Prostate gland (tissue), 2 donors: ENCODE results near the gene CYTH1. TPM values are rescaled to one million over a fixed set of nuclear protein-coding genes. Genes with fewer than 3 reads are reported as not detected.

Source experiments
- DNase-seq: peaks from one replicate; pipeline ENCODE4 v3.0.0-alpha.2; 2019; ENCODE audit warnings: low spot score
- H3K27ac ChIP-seq, 2 donors: fragments of 200-600 bp; sonication (generic); 2 replicates each; pipeline ENCODE4 v1.5.1; 2017 to 2019
- H3K27me3 ChIP-seq: fragments of 200-600 bp; sonication (generic); replicated peaks from 2 replicates; pipeline ENCODE4 v1.5.1; 2019; ENCODE audit not compliant: insufficient read depth
- H3K36me3 ChIP-seq, 2 donors: fragments of 200-600 bp; sonication (generic); 1 replicate in 1 of 2; 2 replicates in 1 of 2; pipeline versions ENCODE4 v1.5.1 to v1.8.1; 2017 to 2019
- H3K4me1 ChIP-seq: fragments of 200-600 bp; sonication (generic); replicated peaks from 2 replicates; pipeline ENCODE4 v1.5.1; 2019
- H3K4me3 ChIP-seq, 2 donors: fragments of 200-600 bp; sonication (generic); 2 replicates each; pipeline ENCODE4 v1.5.1; 2017 to 2019
- H3K9me3 ChIP-seq: fragments of 200-600 bp; sonication (generic); 2 replicates; pipeline ENCODE4 v1.5.1; 2017
- CTCF ChIP-seq, 4 experiments: fragments of 200-600 bp in 2 of 4; fragments of 450-650 bp in 2 of 4; sonication (generic) in 2 of 4; IDR thresholded peaks; 1 replicate in 3 of 4; 2 replicates in 1 of 4; pipeline ENCODE4 v1.5.1; 2016 to 2019; ENCODE audit warnings: antibody characterized with exemption in 4 of 4, mild to moderate bottlenecking in 2 of 4, moderate library complexity in 2 of 4
- POLR2A ChIP-seq: fragments of 450-650 bp; IDR thresholded peaks from one replicate; pipeline ENCODE4 v1.6.1; 2016; ENCODE audit warnings: antibody characterized with exemption, mild to moderate bottlenecking
- POLR2AphosphoS5 ChIP-seq: sonication (generic); formaldehyde crosslinking; IDR thresholded peaks from one replicate; pipeline ENCODE4 v1.6.1; 2017; ENCODE audit warnings: antibody characterized with exemption
- WGBS: methylation state at CpG from one replicate; pipeline ENCODE4 v1.1.5; 2018; 5-methylcytosine and 5-hydroxymethylcytosine counted together
- intact Hi-C: fragments of 100-400 bp; cut with DNase I; formaldehyde crosslinking; loops from one replicate; pipeline ENCODE4 v1.14.2; 2022
- total RNA-seq, 2 donors: library from RNA; depleted of rRNA; stranded (reverse); fragments of >200 nt; gene quantifications; one replicate each; pipeline ENCODE4 v1.1.0, GENCODE V29; 2016

CYTH1 gene
- total RNA-seq, 2 donors from 2014 or later = 65.2 to 73.9 TPM

- DNase-seq = no peak
- no peaks in the 10 kb centered on the region for H3K36me3 ChIP-seq
- intact Hi-C loops = no loop called here
- H3K9me3 ChIP-seq = no peaks in the 10 kb centered on the region
- H3K27me3 ChIP-seq = no peaks in the 10 kb centered on the region
- TF ChIP-seq POLR2A (no peak), POLR2AphosphoS5 (no peak), CTCF (IDR thresholded peaks at IDR 0.05) (no peak)
- peak overlapping the region in 1 of 2 donors; percentile 13 for H3K27ac ChIP-seq
- peaks cover 22% of the 10 kb centered on the region for H3K4me1 ChIP-seq
- WGBS = 83% methylated on average over 3 of the region's 3 CpGs
- no peak overlapping the region for H3K4me3 ChIP-seq
Observed at GRCh38 chr17:78763561-78763960, 18.5 kb downstream of the CYTH1 start.

- Histone ChIP-seq H3K4me1 (peaks cover 18% of the 10 kb centered on the region), H3K27ac (peak overlapping the region in 1 of 2 donors; percentile 35), H3K9me3 (no peaks in the 10 kb centered on the region), H3K4me3 (no peak overlapping the region), H3K36me3 (no peaks in the 10 kb centered on the region), H3K27me3 (no peaks in the 10 kb centered on the region)
- no peak for DNase-seq
- 68% methylated on average over 5 of the region's 5 CpGs for WGBS
- TF ChIP-seq POLR2AphosphoS5 (no peak), POLR2A (no peak), CTCF (IDR thresholded peaks at IDR 0.05) (no peak)
- intact Hi-C loops = no loop called here
Observed at GRCh38 chr17:78761789-78762406, 20.2 kb downstream of the CYTH1 start.

- Histone ChIP-seq H3K4me3 (no peak overlapping the region), H3K4me1 (peaks cover 6% of the 10 kb centered on the region), H3K27ac (peak overlapping the region in 1 of 2 donors; percentile 22), H3K9me3 (no peaks in the 10 kb centered on the region), H3K36me3 (no peaks in the 10 kb centered on the region), H3K27me3 (no peaks in the 10 kb centered on the region)
- TF ChIP-seq POLR2A = no peak
- no peak for TF ChIP-seq POLR2AphosphoS5
- no peak for TF ChIP-seq CTCF (IDR thresholded peaks at IDR 0.05)
- intact Hi-C loops = no loop called here
- no peak for DNase-seq
- WGBS = 90% methylated on average over 5 of the region's 5 CpGs
Observed at GRCh38 chr17:78759969-78760352, 22.1 kb downstream of the CYTH1 start.

- H3K4me1 ChIP-seq = no peaks in the 10 kb centered on the region
- no peaks in the 10 kb centered on the region for H3K9me3 ChIP-seq
- no peaks in the 10 kb centered on the region for H3K36me3 ChIP-seq
- intact Hi-C loops = no loop called here
- peak; percentile 58 for DNase-seq
- 43% methylated on average over 11 of the region's 11 CpGs for WGBS
- TF ChIP-seq POLR2A (no peak), POLR2AphosphoS5 (no peak), CTCF (IDR thresholded peaks at IDR 0.05) (no peak)
- peak overlapping the region in 1 of 2 donors; percentile 22 for H3K27ac ChIP-seq
- H3K27me3 ChIP-seq = no peaks in the 10 kb centered on the region
- no peak overlapping the region for H3K4me3 ChIP-seq
Observed at GRCh38 chr17:78759203-78759968, 22.7 kb downstream of the CYTH1 start.
